Myometrial cell (primary cell): ENCODE results near the gene ATG13. TPM values are rescaled to one million over a fixed set of nuclear protein-coding genes. Genes with fewer than 3 reads are reported as not detected.

Experiments
- total RNA-seq: library from RNA; depleted of rRNA; stranded (reverse); fragments of >200 nt; gene quantifications from 2 replicates; pipeline ENCODE4 v1.2.3, GENCODE V29; 2015

ATG13 gene
- 84.7 and 101 TPM in 2 replicates for total RNA-seq

GRCh38 chr11:46617134-46617971, at the start of gene ATG13, which contains the start of gene HARBI1:
TSS of gene ATG13 (plus strand) at chr11:46617553. CDS start at chr11:46644292, 26,739 bp downstream.
TSS of gene HARBI1 (minus strand) at chr11:46617227. CDS start at chr11:46616237, 990 bp downstream.

GRCh38 chr11:46593550-46594373, 23.6 kb upstream of the ATG13 start, which contains the start of gene AMBRA1:
TSS of gene AMBRA1 (minus strand) at chr11:46594023. CDS start at chr11:46548380, 45,643 bp downstream.

GRCh38 chr11:46700241-46701077, 83.1 kb downstream of the ATG13 start, which contains the start of the genes ARHGAP1 and ZNF408:
TSS of gene ARHGAP1 (minus strand) at chr11:46700619. CDS start at chr11:46696107, 4,512 bp downstream.
TSS of gene ZNF408 (plus strand) at chr11:46701031. CDS start at chr11:46701048, 17 bp downstream.

GRCh38 chr11:46719048-46719542, 101.7 kb downstream of the ATG13 start, which contains the start of gene F2:
TSS of gene F2 (plus strand) at chr11:46719213. CDS start at chr11:46719236, 23 bp downstream.

Other genes with a start within 250 kb of the ATG13 start
- 183 and 191 TPM in 2 replicates for gene MDK, start 235.9 kb upstream of the ATG13 start, total RNA-seq
- 0.35 TPM in 1 of 2 replicates, not detected in the other for gene CHRM4, start 225.8 kb upstream of the ATG13 start, total RNA-seq
- gene AMBRA1, start 23.5 kb upstream of the ATG13 start, total RNA-seq, result 28.5 and 32.0 TPM in 2 replicates
- gene HARBI1, start 326 bp upstream of the ATG13 start, total RNA-seq, result 2.6 and 4.1 TPM in 2 replicates
- gene ARHGAP1, start 83.1 kb downstream of the ATG13 start, total RNA-seq, result 44.1 and 49.6 TPM in 2 replicates
- gene ZNF408, start 83.5 kb downstream of the ATG13 start, total RNA-seq, result 9.2 and 11.2 TPM in 2 replicates
- gene F2, start 101.7 kb downstream of the ATG13 start, total RNA-seq, result not detected in 2 replicates
- 57.9 and 81.9 TPM in 2 replicates for gene CKAP5, start 228.7 kb downstream of the ATG13 start, total RNA-seq